Measurements from ENCODE around the gene IFI27.

- TF ChIP-seq POLR2A (IDR thresholded peaks at IDR 0.05) (no peak), CTCF (IDR thresholded peaks at IDR 0.05) (no peak)
Measured at GRCh38 chr14:94126419-94126677, 15.8 kb downstream of the IFI27 start.
